Heart left ventricle (tissue), 16 donors: ENCODE measurements around the gene RPL38. TPM values are rescaled to one million over a fixed set of nuclear protein-coding genes. Genes with fewer than 3 reads are reported as not detected.

Source experiments
- ATAC-seq, 4 donors: fragments of 200-7000 bp; cut with Tn5 transposase; one replicate each; pipeline ENCODE4 v1.9.1; 2020 to 2022; ENCODE audit warnings: moderate library complexity in 4 of 4, mild to moderate bottlenecking in 3 of 4, moderate number of reproducible peaks in 1 of 4
- DNase-seq, 5 donors: peaks; one replicate each; pipeline ENCODE4 v3.0.0-alpha.2; 2020
- H3K27ac ChIP-seq, 12 donors: fragments of 200-600 bp; sonication (generic) in 4 of 12; one replicate each; pipeline versions ENCODE4 v1.5.0 to v1.8.0; 2016 to 2022; ENCODE audit warnings: mild to moderate bottlenecking in 2 of 12
- H3K27me3 ChIP-seq, 9 donors: fragments of 200-600 bp; sonication (generic) in 2 of 9; one replicate each; pipeline versions ENCODE4 v1.5.1 to v1.8.0; 2016 to 2022; ENCODE audit warnings: mild to moderate bottlenecking in 3 of 9
- H3K36me3 ChIP-seq, 9 donors: fragments of 200-600 bp; sonication (generic) in 2 of 9; one replicate each; pipeline versions ENCODE4 v1.5.0 to v1.8.0; 2018 to 2022; ENCODE audit warnings: mild to moderate bottlenecking in 2 of 9
- H3K4me1 ChIP-seq, 12 donors: fragments of 200-600 bp; sonication (generic) in 4 of 12; one replicate each; pipeline versions ENCODE4 v1.5.0 to v1.8.0; 2016 to 2022; ENCODE audit warnings: mild to moderate bottlenecking in 3 of 12
- H3K4me3 ChIP-seq, 12 donors: fragments of 200-600 bp; sonication (generic) in 4 of 12; one replicate each; pipeline versions ENCODE4 v1.5.0 to v1.8.0; 2017 to 2022; ENCODE audit warnings: mild to moderate bottlenecking in 9 of 12, moderate library complexity in 4 of 12
- H3K9me3 ChIP-seq, 12 donors: fragments of 200-600 bp; sonication (generic) in 4 of 12; one replicate each; pipeline versions ENCODE4 v1.5.0 to v1.8.0; 2016 to 2022; ENCODE audit warnings: mild to moderate bottlenecking in 1 of 12
- POLR2A ChIP-seq, 2 donors: fragments of 450-650 bp; IDR thresholded peaks; one replicate each; pipeline ENCODE4 v1.6.1; 2017; ENCODE audit warnings: antibody characterized with exemption in 2 of 2, mild to moderate bottlenecking in 2 of 2, moderate library complexity in 2 of 2
- WGBS, 4 donors: extraction: QIAGEN DNeasy Blood & Tissue Kit in 2 of 4; methylation state at CpG; one replicate each; pipeline versions ENCODE4 v1.1.5 to v1.1.7; 2013 to 2018; 5-methylcytosine and 5-hydroxymethylcytosine counted together
- intact Hi-C, 10 donors: fragments of 100-400 bp; cut with DNase I; formaldehyde crosslinking; loops; one replicate each; pipeline versions ENCODE4 v1.11.1 to v1.14.2; 2022
- polyA plus RNA-seq, 2 donors: library from polyadenylated mRNA; stranded (reverse); fragments of 200-250 nt; gene quantifications; one replicate each; pipeline ENCODE4 v1.2.3, GENCODE V29; 2013
- total RNA-seq, 9 donors: library from RNA; depleted of rRNA in 2 of 9; stranded (reverse); fragments of >200 nt in 2 of 9; fragmentation: NEBNext Ultra II Directional in 3 of 9; extraction: Animal tissue kit (Norgen Biotek cat#: 25700) in 3 of 9; gene quantifications; one replicate each; pipeline versions ENCODE4 v1.1.0 to v1.2.4, GENCODE V29; 2016 to 2023
- TF ChIP-seq, protein P1 (sequence below), 12 donors: fragments of 200-600 bp; sonication (generic) in 4 of 12; IDR thresholded peaks; one replicate each; pipeline versions ENCODE4 v1.5.0 to v1.8.0; 2018 to 2022; ENCODE audit warnings: antibody characterized with exemption in 12 of 12, mild to moderate bottlenecking in 5 of 12
- donor health status: ischemic (EF 13 %, LVEDD 7.1; RV severe dilation, severe dysfunction).
- donor health status: healthy with polysubstance abuse.
- donor health status: DM: no; HTN: yes; CAD: no.
- donor health status: DM: no; HTN: no; CAD: no.
- donor health status: ischemic (EF 25% LVEDD 6.9; RV normal size, moderate dysfunction).
- donor health status: ischemic (EF 25% LVEDD 5.7; RV mildly dilated, moderate dysfunction).
- donor health status: healthy.
- donor health status: DM: yes; HTN: yes; CAD: no.
- donor health status: ischemic (EF 35%, LVEDD 5.7; RV mildly dilated, moderate dysfunction).
- donor health status: nonischemic (EF 11% LVEDD 7.7; RV severe dilation, severe dysfunction).
- donor health status: DM: yes; HTN: yes; CAD: no.
- donor health status: PGD.
- donor health status: ischemic (EF 29% LVEDD 5.4; RV normal size, mild dysfunction).
- donor health status: nonischemic (EF 23%, LVEDD 6.1; RV moderate dilation, normal function).

RPL38 gene
- total and polyA plus RNA-seq, 11 donors: 244 to 1,830 (median 740) TPM

DNA sequence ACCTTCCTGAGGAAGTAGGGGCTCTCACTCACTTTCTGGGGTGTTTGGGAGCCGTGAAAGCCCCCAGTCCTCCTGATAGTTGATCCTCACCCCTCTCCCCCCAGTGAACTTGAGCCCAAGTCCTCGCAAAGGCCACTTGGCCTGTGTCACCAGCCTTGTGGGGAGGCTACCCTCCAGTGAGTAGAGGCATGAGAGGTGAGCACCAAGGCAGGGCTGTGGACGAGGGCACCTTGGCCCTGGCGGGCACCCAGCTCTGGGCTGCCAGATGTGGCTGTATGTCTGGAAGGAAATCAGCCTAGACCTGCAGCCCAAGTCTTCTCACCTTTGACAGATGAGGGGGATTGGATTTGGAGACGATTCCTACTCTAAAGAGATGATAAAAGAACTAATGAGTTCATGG is 13.0 kb downstream of the RPL38 start:
- intact Hi-C loops: loop anchor here in 5 of 10 donors (5.0 to 10.0 kb wide), 4 partner anchors 146 to 238 kb away; partner anchors contain the start of genes BTBD17 (in 2 of the 5) and GPR142 (in 1 of the 5)
- H3K27me3 ChIP-seq: no peaks in the 10 kb centered on the region
- H3K4me3 ChIP-seq: no peak overlapping the region
- peaks cover 0 to 61% (median 32%) of the 10 kb centered on the region in 12 donors for H3K4me1 ChIP-seq
- peak overlapping the region in 1 of 12 donors; percentile 90 for H3K27ac ChIP-seq
- no peaks in the 10 kb centered on the region for H3K9me3 ChIP-seq
- no peak for ATAC-seq
- TF ChIP-seq, protein P1, sequence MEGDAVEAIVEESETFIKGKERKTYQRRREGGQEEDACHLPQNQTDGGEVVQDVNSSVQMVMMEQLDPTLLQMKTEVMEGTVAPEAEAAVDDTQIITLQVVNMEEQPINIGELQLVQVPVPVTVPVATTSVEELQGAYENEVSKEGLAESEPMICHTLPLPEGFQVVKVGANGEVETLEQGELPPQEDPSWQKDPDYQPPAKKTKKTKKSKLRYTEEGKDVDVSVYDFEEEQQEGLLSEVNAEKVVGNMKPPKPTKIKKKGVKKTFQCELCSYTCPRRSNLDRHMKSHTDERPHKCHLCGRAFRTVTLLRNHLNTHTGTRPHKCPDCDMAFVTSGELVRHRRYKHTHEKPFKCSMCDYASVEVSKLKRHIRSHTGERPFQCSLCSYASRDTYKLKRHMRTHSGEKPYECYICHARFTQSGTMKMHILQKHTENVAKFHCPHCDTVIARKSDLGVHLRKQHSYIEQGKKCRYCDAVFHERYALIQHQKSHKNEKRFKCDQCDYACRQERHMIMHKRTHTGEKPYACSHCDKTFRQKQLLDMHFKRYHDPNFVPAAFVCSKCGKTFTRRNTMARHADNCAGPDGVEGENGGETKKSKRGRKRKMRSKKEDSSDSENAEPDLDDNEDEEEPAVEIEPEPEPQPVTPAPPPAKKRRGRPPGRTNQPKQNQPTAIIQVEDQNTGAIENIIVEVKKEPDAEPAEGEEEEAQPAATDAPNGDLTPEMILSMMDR (IDR thresholded peaks at IDR 0.05): no peak
- TF ChIP-seq POLR2A (IDR thresholded peaks at IDR 0.05): no peak
- DNase-seq: peak in 1 of 5 donors; percentile 38
- 61 to 65% (median 63%) methylated on average over 3 to 5 of the region's 5 CpGs for WGBS, 4 donors
- H3K36me3 ChIP-seq: peaks cover 0 to 5% (median 0%) of the 10 kb centered on the region in 9 donors

DNA sequence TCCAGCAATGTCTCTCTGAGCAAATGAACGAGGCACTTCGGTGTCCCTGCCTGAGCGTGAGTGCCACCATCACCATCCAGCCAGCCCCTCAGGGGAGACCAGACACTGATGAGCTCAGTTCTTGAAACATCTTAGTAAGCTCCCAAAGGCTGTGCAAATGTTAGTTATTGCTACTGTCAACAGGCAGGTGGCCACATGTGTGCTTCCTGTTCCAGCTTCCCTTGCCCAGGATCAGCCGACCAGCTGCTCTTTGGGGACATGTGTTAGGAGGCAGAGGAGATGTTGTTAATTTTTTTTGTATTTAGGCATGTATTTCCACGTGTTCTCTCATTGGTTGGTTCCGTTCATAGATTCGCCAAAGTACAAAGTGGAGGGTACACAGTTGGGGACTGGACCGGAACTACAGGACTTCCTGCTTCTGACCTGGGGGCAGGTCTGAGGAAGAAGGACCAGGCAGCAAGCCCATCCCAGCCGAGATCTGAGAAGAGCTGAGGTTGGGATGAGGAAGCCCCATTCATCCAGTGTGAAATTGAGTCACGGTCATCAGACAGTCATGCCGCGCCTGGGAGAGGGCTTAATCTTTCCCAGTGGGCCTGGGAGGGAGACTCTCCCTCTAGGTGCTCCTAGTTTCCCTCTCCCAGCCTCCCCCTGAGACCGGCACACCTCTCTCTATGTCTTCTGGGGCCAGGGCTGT is 13.7 kb downstream of the RPL38 start:
- peaks cover 0 to 54% (median 25%) of the 10 kb centered on the region in 12 donors for H3K4me1 ChIP-seq
- H3K9me3 ChIP-seq: no peaks in the 10 kb centered on the region
- TF ChIP-seq, protein P1 (IDR thresholded peaks at IDR 0.05): no peak
- TF ChIP-seq POLR2A (IDR thresholded peaks at IDR 0.05): no peak
- ATAC-seq (no peak), DNase-seq (no peak)
- intact Hi-C loops: loop anchor here in 5 of 10 donors (5.0 to 10.0 kb wide), 4 partner anchors 145 to 238 kb away; partner anchors contain the start of genes BTBD17 (in 2 of the 5) and GPR142 (in 1 of the 5)
- no peak overlapping the region for H3K4me3 ChIP-seq
- 65 to 73% (median 69%) methylated on average over 12 to 13 of the region's 13 CpGs for WGBS, 4 donors
- H3K27me3 ChIP-seq: no peaks in the 10 kb centered on the region
- peak overlapping the region in 1 of 12 donors; percentile 90 for H3K27ac ChIP-seq
- peaks cover 0 to 5% (median 0%) of the 10 kb centered on the region in 9 donors for H3K36me3 ChIP-seq

DNA sequence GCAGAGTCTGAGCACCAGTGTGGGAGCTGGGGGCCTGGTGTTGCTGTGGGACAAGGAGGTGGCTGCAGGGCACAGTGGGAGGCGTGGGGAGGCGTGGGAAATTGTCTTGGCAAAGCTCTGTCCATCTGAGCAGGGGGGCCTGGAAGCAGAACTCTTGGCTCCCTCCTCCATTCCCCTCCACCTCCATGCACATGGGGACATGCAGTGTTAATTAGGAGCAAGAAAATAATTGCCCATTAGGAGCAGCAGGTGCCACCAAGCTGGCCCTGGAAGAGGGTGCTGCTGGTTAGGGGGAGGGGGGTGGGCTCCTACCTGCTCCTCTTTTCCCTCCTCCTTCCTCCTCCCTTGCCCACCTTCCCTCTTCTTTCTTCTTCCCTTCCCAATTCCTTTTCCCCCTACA is 14.4 kb downstream of the RPL38 start:
- H3K36me3 ChIP-seq: peaks cover 0 to 12% (median 3%) of the 10 kb centered on the region in 9 donors
- intact Hi-C loops: loop anchor here in 6 of 10 donors (2.0 to 10.0 kb wide), 5 partner anchors 17 to 237 kb away; partner anchors contain the start of genes BTBD17 (in 2 of the 6) and GPR142 (in 1 of the 6)
- H3K4me3 ChIP-seq: no peak overlapping the region
- ATAC-seq: no peak
- no peak for DNase-seq
- no peaks in the 10 kb centered on the region for H3K27me3 ChIP-seq
- no peaks in the 10 kb centered on the region for H3K9me3 ChIP-seq
- no peak for TF ChIP-seq POLR2A (IDR thresholded peaks at IDR 0.05)
- TF ChIP-seq, protein P1 (IDR thresholded peaks at IDR 0.05): no peak
- peaks cover 0 to 47% (median 20%) of the 10 kb centered on the region in 12 donors for H3K4me1 ChIP-seq
- WGBS, 4 donors: 88 to 100% (median 94%) methylated on average over 2 of the region's 2 CpGs
- no peak overlapping the region for H3K27ac ChIP-seq

DNA sequence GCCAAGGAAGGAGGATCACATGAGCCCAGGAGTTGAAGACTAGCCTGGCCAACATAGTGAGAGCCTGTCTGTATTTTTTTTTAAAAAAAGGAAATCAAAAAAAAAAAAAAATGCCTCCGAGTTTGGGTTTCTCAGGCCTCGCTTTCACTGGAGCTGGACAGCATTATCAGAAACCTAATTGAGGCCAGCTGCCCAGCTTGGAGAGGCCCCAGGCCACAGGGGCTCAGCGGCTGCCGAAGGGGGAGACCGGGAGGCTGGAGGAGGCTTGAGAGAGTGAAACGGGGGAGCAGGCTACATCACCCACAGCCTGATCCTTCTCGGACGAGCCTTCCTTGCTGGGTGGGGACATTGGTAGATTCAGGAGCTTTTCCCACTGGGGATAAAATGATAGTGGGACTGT is 15.0 kb downstream of the RPL38 start:
- ATAC-seq (no peak), DNase-seq (no peak)
- TF ChIP-seq, protein P1 (IDR thresholded peaks at IDR 0.05): no peak
- TF ChIP-seq POLR2A (IDR thresholded peaks at IDR 0.05): no peak
- no peaks in the 10 kb centered on the region for H3K27me3 ChIP-seq
- WGBS, 4 donors: 71 to 73% (median 72%) methylated on average over 8 of the region's 8 CpGs
- H3K27ac ChIP-seq: no peak overlapping the region
- peaks cover 0 to 45% (median 19%) of the 10 kb centered on the region in 12 donors for H3K4me1 ChIP-seq
- H3K9me3 ChIP-seq: no peaks in the 10 kb centered on the region
- intact Hi-C loops: loop anchor here in 6 of 10 donors (2.0 to 10.0 kb wide), 5 partner anchors 16 to 236 kb away; partner anchors contain the start of genes BTBD17 (in 2 of the 6) and GPR142 (in 1 of the 6)
- H3K36me3 ChIP-seq: peaks cover 0 to 17% (median 6%) of the 10 kb centered on the region in 9 donors
- no peak overlapping the region for H3K4me3 ChIP-seq
